GM19099 (cell line): ENCODE measurements around the gene CARS1.

ENCODE experiments used
- POLR2A ChIP-seq: IDR thresholded peaks from 3 replicates; pipeline ENCODE4 v1.6.1; 2011; ENCODE audit warnings: low read depth; ENCODE audit not compliant: insufficient read length; ENCODE audit errors: extremely low read depth

The CARS1 gene

DNA sequence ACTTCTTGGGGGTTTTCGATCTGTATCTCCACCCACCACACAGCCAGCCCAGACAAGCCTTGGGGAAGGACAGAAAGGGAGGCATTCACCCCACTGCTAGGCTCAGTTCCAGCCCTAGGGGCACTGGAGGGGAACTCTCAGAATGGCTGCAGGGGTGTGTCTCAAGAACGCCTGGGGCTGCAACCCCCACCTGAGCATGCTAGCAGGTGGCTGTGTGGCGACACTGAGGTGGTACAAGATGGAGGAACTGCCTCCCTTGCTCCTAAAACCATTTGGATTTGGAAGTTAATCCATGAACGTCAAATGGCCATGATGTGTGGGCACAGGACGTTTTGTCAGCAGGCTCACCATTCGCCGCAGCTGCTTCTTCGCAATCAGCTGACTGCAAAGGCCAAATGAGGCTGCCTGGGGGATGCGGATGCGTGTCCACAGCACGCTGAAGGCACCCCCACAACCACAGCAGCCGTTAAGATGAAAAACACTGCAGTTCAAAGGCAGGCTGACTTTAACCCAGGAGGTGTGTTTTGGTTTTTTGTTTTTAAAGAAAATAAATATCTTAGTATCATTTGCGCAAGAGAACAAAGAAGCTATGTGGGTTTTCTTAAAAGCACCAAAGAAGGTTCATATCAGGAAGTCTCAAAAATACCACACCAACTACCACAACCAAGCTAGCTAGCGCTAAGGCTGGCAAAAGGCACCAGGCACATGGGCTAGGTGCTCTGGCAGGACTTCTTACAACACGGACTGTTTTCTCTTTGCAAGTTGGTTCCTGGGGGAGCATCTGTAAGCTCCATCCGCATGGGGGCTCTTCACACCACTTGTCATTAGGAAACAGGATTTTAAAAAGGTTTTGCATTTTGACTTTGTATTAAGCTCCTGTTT is 42.9 kb downstream of the CARS1 start:
- no peak for TF ChIP-seq POLR2A

DNA sequence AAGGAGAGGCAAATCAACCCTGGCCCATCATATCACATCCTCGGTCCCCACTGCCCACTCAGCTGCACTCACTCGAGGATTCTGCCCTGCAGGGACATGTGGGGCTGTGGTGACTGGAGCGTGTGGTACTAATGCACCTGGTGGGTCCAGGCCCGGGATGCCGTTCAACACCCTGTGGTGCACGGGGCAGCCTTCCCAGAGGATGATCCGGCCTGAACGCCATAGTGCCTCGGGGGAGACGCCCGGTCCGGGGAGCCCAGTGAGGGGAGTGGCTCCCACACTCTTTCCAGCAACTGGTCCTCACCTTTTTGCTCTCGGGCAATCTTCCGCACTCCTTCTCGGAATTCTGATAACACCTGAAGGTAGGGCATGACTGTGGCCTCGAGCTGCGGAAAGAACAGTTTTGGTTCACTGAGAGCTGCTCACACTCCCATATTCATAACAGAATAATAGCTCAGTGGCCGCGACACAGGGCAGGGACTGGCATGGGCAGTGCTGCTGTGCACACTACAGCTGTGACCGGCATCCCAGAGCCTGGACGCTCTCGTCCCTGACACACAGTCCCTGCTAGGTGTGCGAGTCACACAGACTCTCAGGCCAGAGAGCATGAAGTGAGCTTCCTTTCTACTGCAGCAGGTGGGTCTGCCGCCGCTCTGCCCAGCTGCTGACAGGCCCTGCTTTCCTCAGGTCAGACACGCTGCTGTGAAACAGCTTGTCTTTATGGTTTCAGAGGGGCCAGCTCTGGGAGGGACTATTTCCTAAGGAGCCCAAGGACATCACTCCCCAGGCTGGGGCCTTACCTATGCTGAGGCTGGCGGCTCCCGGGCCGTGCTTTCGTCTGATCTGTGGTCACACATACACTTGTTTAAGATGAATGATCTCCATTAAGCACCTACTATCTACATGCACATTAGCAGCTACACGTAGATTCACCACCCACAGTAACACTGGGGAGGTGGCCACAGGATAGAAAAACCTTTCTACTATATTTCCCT is 45.0 kb downstream of the CARS1 start:
- no peak for TF ChIP-seq POLR2A

DNA sequence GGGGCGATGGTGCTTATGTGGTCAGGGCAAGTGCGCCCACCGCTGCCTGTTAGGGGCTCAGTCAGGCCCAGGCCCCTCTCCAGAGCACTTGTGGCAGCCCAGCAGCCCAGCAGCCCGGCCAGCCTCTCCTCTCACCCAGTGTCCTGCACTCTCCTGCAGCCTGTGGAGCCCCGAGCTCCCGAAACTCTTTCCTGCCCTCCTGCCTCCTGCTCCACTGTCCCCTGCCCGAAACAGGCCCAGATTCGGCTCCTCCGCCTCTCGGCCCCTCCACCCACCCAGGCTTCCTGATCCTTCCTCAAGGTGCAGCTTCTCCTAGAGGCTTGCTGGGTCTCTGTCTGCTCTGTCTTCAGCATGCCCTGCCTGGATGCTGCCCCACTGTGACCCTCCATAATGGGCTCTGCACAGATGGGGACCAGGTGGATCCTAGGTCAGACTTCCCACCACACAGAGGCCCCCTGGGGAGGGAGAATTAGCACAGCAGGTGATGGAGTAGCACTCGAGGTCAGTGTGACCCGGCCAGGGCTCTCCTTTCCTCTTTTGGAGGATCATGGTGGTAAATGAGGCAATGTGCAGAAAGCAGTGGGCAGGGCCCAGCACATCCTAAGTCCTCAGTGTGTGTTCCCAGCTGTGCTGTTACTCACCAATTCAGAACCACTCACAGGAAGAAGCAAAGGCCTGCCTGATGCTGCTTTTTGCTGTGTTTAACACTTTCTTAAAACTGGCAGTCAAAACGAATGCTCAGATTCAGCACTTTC is 46.5 kb downstream of the CARS1 start:
- no peak for TF ChIP-seq POLR2A

DNA sequence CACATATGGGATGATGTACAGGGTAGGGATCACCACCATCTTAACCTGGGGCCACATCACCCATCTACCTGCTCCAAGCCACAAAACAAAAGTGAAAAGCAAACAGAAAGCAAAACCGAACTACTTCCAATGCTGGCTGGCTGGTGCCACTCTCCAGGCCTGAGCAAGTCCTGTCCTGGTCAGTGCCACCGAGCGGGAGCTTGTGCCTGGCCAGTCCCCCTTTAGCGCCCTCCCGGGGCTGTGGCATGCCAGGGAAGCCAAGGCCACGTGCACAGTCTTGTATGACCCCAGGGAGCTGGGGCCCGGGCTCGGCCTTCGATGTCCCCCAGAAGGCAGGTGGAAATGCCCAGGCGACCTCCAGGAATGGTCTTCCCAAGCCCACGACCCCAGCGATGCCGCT is 47.2 kb downstream of the CARS1 start:
- TF ChIP-seq POLR2A: no peak

DNA sequence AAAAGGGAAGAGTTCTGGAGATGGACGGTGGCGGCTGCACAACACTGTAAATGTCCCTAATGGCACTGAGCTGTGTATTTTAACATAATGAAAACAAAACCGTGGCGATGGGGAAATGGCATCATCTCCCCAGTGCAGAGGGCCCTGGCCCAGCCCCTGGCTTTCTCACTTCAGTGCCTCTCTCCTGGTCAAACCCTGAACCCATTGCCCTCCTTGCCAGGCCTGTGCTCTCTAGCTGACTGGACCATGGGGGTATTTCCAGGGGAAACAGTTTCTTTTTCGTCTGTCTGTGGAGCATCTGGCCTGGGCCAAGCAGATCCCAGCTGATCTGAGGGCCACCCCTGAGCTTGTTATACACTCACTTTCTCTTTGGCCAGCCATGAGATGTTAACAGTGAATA is 47.7 kb downstream of the CARS1 start:
- TF ChIP-seq POLR2A: no peak

DNA sequence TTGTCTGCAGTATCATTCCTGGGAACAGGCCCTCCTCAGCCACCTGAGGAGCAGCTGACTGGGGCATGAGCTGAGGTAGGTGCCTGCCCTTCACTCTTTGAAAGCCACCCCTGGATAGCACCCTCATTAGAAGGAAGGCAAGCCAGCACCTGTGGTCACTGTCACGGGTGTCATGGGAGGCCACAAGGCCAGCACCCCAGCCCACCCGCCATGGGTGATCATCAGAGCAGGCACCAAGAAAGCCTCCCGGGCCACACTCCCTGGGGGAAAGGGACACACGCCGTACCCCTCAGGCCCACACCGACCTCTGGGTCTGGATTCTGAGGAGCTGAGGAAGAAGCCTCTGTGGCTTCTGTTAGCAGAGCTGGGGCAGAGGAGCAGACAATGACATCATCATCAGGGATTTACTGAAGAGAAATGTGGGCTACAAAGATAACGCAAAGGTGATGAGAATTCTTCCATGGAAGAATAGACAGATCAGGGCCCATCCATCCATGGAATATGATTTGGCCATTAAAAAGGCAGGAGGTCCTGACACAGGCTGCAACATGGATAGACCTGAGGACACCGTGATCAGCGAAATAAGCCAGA is 48.4 kb downstream of the CARS1 start:
- no peak for TF ChIP-seq POLR2A

DNA sequence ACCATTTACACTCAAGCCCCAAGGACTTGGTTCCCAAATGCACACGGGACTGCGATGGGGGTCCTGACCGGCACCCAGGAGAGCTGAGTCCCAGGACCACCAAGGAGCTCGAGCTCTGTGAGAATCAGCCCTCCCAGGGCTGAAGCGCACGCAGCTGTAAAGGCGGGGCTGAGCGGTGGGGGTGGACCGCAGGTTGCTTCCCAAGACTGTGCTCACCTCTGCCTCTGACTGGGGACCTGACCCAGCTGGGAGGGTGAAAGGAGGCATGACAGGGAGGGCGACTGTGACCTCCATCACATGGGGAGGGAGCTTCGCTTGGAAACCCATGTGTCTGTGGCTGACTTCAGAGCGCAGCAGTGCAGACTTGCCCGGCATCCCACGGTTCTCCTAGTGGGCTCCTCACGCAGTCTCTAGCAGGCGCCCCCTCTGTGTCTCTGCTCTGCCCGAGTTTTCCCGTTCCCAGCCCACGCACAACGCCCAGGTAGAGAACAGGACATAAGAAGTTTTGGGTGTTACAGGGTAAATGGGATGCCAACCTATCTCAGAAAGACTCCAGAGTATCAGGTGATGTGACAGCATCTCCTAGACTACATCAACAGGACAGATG is 49.7 kb downstream of the CARS1 start:
- no peak for TF ChIP-seq POLR2A

DNA sequence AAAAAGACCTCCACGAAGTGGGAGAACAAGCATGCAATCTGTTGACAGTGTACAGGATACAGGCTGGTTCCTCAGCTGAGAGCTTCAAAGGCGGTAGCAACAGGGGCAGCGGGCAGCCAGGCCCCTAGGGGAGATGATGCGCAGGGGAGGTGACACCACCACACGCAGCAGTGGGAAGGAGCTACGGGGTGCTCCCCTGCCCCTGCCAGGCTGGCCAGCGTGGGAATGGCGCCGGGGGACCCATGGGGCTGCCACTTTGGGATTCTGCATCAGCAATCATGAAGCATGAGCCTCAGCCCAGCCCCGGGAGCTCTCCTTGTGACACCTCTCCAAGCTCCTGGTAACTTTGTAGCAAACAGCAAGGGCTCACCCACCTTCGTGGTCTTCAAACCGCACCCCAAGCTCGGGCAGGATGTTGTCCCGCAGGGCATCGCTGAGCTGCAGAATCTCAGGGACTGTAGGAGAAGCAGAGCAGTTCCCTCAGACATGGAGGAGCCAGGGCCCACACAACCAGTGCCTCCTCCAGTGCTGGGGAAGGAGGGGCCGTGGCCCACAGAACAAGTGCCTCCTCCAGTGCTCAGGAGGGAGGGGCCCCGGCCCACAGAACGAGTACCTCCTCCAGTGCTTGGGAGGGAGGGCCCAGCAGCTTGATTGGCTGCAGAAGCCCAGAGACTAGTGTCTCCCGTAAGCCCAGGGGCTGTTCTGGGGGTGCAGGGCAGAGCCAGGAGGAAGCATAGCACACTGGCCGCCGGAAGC is 50.5 kb downstream of the CARS1 start:
- no peak for TF ChIP-seq POLR2A

DNA sequence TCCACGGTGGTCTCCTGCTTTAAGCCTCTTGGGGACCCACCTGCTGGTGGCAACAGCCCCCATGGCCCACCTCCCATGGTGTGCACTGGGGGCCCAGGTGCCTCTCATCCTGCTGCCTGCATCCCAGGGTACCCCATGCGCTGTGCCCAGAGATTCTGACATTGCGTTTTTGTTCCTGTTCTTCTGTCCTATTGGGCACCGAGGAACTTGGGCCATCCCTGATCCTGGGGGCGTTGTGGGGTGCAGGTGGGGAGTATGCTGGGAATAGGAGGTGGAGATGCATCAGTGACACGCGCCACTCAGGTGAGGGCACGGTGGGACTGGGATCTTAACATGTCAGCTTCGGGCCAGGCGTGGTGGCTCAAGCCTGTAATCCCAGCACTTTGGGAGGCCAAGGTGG is 52.7 kb downstream of the CARS1 start:
- no peak for TF ChIP-seq POLR2A

DNA sequence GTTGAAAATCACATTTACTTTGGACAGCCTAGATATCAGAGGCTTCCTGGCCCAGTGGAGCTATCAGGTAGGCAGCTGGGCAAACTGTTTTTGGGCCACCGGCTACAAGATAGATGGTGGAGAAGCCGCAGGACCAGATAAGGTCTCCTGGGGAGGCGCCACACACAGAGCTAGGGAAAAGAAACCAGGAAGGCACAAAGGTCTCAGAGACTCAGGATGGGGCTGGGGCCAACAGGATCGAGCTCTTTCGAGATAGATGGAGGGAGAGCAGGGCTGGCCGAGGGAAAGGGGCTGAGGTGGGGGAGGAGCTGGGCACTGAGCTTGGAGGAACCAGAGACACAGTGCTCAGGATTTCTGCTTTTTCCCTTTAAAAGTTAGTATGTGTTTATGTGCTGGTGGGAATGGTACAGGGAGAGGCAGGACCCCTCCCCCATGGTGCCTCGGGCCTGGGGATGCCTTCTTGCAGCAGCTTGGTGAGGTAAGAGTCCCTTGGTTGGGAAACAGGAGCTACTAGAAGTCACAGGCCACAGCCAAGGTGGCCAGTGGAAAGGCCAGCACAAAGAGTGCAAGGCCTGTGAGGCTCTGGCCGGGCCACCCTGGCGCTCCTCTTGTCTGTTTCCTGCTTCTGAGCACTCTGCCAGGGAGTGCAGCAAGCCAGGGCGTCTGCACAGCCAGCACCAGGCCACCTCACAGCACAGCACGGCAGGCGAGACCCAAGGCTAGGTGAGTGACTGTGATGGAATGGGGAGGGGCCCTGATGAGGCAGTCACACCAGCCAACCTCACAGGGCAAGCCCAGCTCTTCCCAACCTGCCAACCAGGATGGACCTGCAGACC is 53.6 kb downstream of the CARS1 start:
- no peak for TF ChIP-seq POLR2A

DNA sequence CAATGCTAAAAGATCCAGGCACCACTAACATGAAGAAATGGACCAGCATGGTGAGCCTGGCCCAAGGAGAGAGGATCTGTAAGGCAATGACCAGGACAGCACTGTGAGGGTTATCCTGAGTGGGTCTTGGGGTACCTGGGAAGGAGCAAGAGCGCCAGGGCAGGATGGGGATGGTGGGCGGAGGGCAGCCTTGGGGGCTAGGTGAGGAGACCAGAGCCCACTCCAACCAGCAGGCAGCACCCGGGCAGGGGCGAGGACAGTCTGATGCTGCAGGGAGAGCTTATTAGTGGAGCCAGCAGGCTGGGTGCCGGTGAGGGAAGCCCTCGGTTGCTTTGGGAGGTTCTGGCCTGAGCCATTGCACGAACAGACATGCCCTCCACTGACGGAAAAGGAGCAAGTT is 54.4 kb downstream of the CARS1 start:
- TF ChIP-seq POLR2A: no peak

DNA sequence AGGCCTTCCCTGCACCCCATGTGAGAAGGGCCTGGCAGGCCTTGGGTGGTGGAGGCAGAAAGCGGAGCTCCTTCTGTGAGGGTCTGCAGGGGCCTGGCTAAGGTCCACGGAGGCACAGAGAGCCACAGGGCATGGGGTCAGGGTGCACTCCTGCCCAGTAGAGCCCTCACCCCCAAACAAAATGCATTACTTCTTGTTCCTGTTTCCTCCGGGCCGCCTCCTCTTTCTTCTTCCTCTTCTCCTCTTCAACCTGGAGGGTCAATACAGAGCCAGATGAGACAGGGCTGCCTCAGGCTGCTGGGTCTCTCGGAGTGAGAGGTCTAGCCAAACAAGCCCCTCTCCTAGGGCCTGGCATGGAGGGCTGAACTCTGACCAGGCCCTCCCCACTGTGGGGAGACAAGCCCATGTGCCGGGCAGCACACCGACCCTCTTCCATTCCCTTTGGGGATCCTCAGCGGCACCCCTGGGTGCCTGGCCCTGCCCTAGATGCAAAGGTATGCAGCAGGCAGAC is 54.8 kb downstream of the CARS1 start:
- no peak for TF ChIP-seq POLR2A
